GM23338 (cell line): ENCODE data around the gene G3BP1. TPM values are rescaled to one million over a fixed set of nuclear protein-coding genes. Genes with fewer than 3 reads are reported as not detected.
"Not testable (repeated sequence)": the region's sequence is repeated elsewhere in the genome, so short reads cannot be mapped to it uniquely, and the experiment has no call there.

Experiments used
- ATAC-seq: fragments of 200-7000 bp; cut with Tn5 transposase; 3 replicates; pipeline ENCODE4 v1.9.1; 2020
- DNase-seq: peaks from one replicate; pipeline ENCODE4 v3.0.0-alpha.2; 2015; ENCODE audit warnings: low spot score
- H2AFZ ChIP-seq: fragments of 200-600 bp; sonication (generic); 2 replicates; pipeline ENCODE4 v1.8.0; 2016; ENCODE audit warnings: antibody characterized with exemption, mild to moderate bottlenecking, moderate library complexity
- H3F3A ChIP-seq: fragments of 200-600 bp; sonication (generic); replicated peaks from 2 replicates; pipeline ENCODE4 v1.8.0; 2017; ENCODE audit warnings: antibody characterized with exemption, mixed run types, low read depth
- H3K27ac ChIP-seq: fragments of 200-600 bp; sonication (generic); 2 replicates; pipeline ENCODE4 v1.6.1; 2016; ENCODE audit warnings: low read depth
- H3K27me3 ChIP-seq: fragments of 200-600 bp; sonication (generic); 2 replicates; pipeline ENCODE4 v1.8.0; 2016; ENCODE audit warnings: mild to moderate bottlenecking, mixed run types, moderate library complexity; ENCODE audit not compliant: insufficient read depth
- H3K36me3 ChIP-seq: fragments of 200-600 bp; sonication (generic); 2 replicates; pipeline ENCODE4 v1.8.0; 2016; ENCODE audit warnings: mild to moderate bottlenecking; ENCODE audit not compliant: insufficient read depth
- H3K4me1 ChIP-seq: fragments of 200-600 bp; sonication (generic); 2 replicates; pipeline ENCODE4 v1.8.0; 2016; ENCODE audit warnings: mild to moderate bottlenecking, moderate library complexity; ENCODE audit not compliant: insufficient read depth
- H3K4me2 ChIP-seq: fragments of 200-600 bp; sonication (generic); 2 replicates; pipeline ENCODE4 v1.7.1; 2017; ENCODE audit warnings: mixed run types
- H3K4me3 ChIP-seq: fragments of 200-600 bp; sonication (generic); 2 replicates; pipeline ENCODE4 v1.6.1; 2016; ENCODE audit warnings: mixed run types
- H3K79me2 ChIP-seq: fragments of 200-600 bp; sonication (generic); replicated peaks from 2 replicates; pipeline ENCODE4 v1.8.0; 2017; ENCODE audit warnings: mild to moderate bottlenecking; ENCODE audit not compliant: insufficient read depth
- H3K9me2 ChIP-seq: fragments of 200-600 bp; sonication (generic); 2 replicates; pipeline ENCODE4 v1.8.0; 2017; ENCODE audit not compliant: insufficient read depth
- H4K20me1 ChIP-seq: fragments of 200-600 bp; sonication (generic); replicated peaks from 2 replicates; pipeline ENCODE4 v1.8.0; 2017; ENCODE audit warnings: mild to moderate bottlenecking; ENCODE audit not compliant: insufficient read depth
- H3K27ac Mint-ChIP-seq: 2 replicates; pipeline ENCODE4 v1.8.0; 2020; ENCODE audit warnings: inconsistent platforms, mild to moderate bottlenecking, moderate library complexity, mixed read lengths
- H3K27me3 Mint-ChIP-seq: 3 replicates; pipeline ENCODE4 v1.8.0; 2022; ENCODE audit warnings: low read depth, mild to moderate bottlenecking, moderate library complexity, mixed read lengths, inconsistent platforms; ENCODE audit not compliant: insufficient read depth, poor library complexity
- H3K36me3 Mint-ChIP-seq: 3 replicates; pipeline ENCODE4 v1.8.0; 2021; ENCODE audit warnings: low read depth, mild to moderate bottlenecking, inconsistent platforms, moderate library complexity, mixed read lengths
- H3K4me1 Mint-ChIP-seq: 3 replicates; pipeline ENCODE4 v1.8.0; 2020; ENCODE audit warnings: mild to moderate bottlenecking, inconsistent platforms, mixed read lengths
- H3K4me3 Mint-ChIP-seq: 3 replicates; pipeline ENCODE4 v1.8.0; 2021; ENCODE audit warnings: moderate library complexity, mild to moderate bottlenecking, inconsistent platforms, mixed read lengths
- H3K9me3 Mint-ChIP-seq: 3 replicates; pipeline ENCODE4 v1.8.0; 2020; ENCODE audit warnings: moderate library complexity, mild to moderate bottlenecking, inconsistent platforms, mixed read lengths
- CREB1 ChIP-seq: fragments of 250-450 bp; sonication (Bioruptor Pico); IDR thresholded peaks from 2 replicates; pipeline ENCODE4 v1.5.0; 2020; ENCODE audit warnings: low read depth, mild to moderate bottlenecking, moderate library complexity
- CTCF ChIP-seq, 2 experiments: fragments of 200-600 bp in 1 of 2; sonication (generic) in 1 of 2; conservative IDR thresholded peaks; 2 replicates each; pipeline versions ENCODE4 v1.5.1 to v1.6.1; 2016 to 2017; ENCODE audit warnings: antibody characterized with exemption in 2 of 2, low read depth in 2 of 2, mild to moderate bottlenecking in 2 of 2, moderate library complexity in 1 of 2
- ETS1 ChIP-seq: IDR thresholded peaks from 2 replicates; pipeline ENCODE4 v1.6.1; 2016; ENCODE audit warnings: antibody characterized with exemption
- EZH2 ChIP-seq: fragments of 200-600 bp; sonication (generic); IDR thresholded peaks from one replicate; pipeline ENCODE4 v1.8.0; 2017; ENCODE audit warnings: antibody characterized with exemption, mild to moderate bottlenecking, low read depth; ENCODE audit not compliant: unreplicated experiment
- EZH2phosphoT487 ChIP-seq: fragments of 200-600 bp; sonication (generic); IDR thresholded peaks from one replicate; pipeline ENCODE4 v1.8.1; 2018; ENCODE audit warnings: antibody characterized with exemption; ENCODE audit not compliant: unreplicated experiment
- JUNB ChIP-seq: IDR thresholded peaks from one replicate; pipeline ENCODE4 v1.6.1; 2016; ENCODE audit warnings: antibody characterized with exemption; ENCODE audit not compliant: unreplicated experiment
- NANOG ChIP-seq: IDR thresholded peaks from 2 replicates; pipeline ENCODE4 v1.6.1; 2016; ENCODE audit warnings: antibody characterized with exemption, borderline replicate concordance
- POLR2AphosphoS5 ChIP-seq: IDR thresholded peaks from 2 replicates; pipeline ENCODE4 v1.6.1; 2016; ENCODE audit warnings: antibody characterized with exemption, low read depth
- REST ChIP-seq: IDR thresholded peaks from one replicate; pipeline ENCODE4 v1.6.1; 2018; ENCODE audit warnings: antibody characterized with exemption; ENCODE audit not compliant: unreplicated experiment
- STAT1 ChIP-seq: IDR thresholded peaks from one replicate; pipeline ENCODE4 v1.6.1; 2016; ENCODE audit warnings: antibody characterized with exemption; ENCODE audit not compliant: unreplicated experiment
- ZNF114 ChIP-seq: fragments of 250-450 bp; sonication (Bioruptor Pico); IDR thresholded peaks from 2 replicates; pipeline ENCODE4 v1.5.0; 2020; ENCODE audit warnings: mild to moderate bottlenecking, moderate library complexity
- ZNF331 ChIP-seq: fragments of 250-450 bp; sonication (Bioruptor Pico); IDR thresholded peaks from 2 replicates; pipeline ENCODE4 v1.5.0; 2020; ENCODE audit warnings: low read depth, mild to moderate bottlenecking, moderate library complexity
- polyA plus RNA-seq: library from polyadenylated mRNA; unstranded; fragments of >200 nt; fragmentation: Nextera tagmentation; extraction: Ambion mirVana; gene quantifications from 2 replicates; pipeline ENCODE4 v1.2.1, GENCODE V29; 2016
- total RNA-seq: library from RNA; depleted of rRNA; stranded (reverse); fragments of >200 nt; shearing (Covaris generic); gene quantifications from 2 replicates; pipeline ENCODE4 v1.2.3, GENCODE V29; 2014

The G3BP1 gene
- total and polyA plus RNA-seq, 2 experiments from 2014 or later, result 183 to 323 TPM

- Histone ChIP-seq H3K4me1 (peaks cover 53% of the 10 kb centered on the region), H4K20me1 (peaks cover 88% of the 10 kb centered on the region)
- not testable (repeated sequence) for DNase-seq
These were observed 11.9 kb downstream of the G3BP1 start for GRCh38 chr5:151783664-151784063.

GRCh38 chr5:151784141-151784540 lies 12.4 kb downstream of the G3BP1 start:
- H3K9me3 Mint-ChIP-seq, result no peaks in the 10 kb centered on the region
- peaks cover 100% of the 10 kb centered on the region for H3K79me2 ChIP-seq
- H3K4me3 ChIP-seq, result no peak overlapping the region
- no peak overlapping the region for H3K4me3 Mint-ChIP-seq
- H3K36me3 Mint-ChIP-seq, result peaks cover 32% of the 10 kb centered on the region
- H2AFZ ChIP-seq, result no peak overlapping the region
- H3F3A ChIP-seq, result no peaks in the 10 kb centered on the region
- peaks cover 7% of the 10 kb centered on the region for H3K36me3 ChIP-seq
- no peaks in the 10 kb centered on the region for H3K9me2 ChIP-seq
- H3K4me1 Mint-ChIP-seq, result peaks cover 51% of the 10 kb centered on the region
- no peaks in the 10 kb centered on the region for H3K27me3 ChIP-seq
- H3K27ac ChIP-seq, result peak overlapping the region; percentile 36; the same call in 1 of the 2 replicates
- H3K4me1 ChIP-seq, result peaks cover 49% of the 10 kb centered on the region
- no peak overlapping the region for H3K4me2 ChIP-seq
- H3K27me3 Mint-ChIP-seq, result peaks cover 5% of the 10 kb centered on the region
- peak; percentile 38 for DNase-seq
- H3K27ac Mint-ChIP-seq, result no peak overlapping the region
- ATAC-seq, result peak; percentile 32; the same call in 2 of the 3 replicates
- H4K20me1 ChIP-seq, result peaks cover 87% of the 10 kb centered on the region
- TF ChIP-seq ZNF331, result no peak
- no peak for TF ChIP-seq STAT1
- TF ChIP-seq CTCF (conservative IDR thresholded peaks at IDR 0.05; ENCODE audit: low read depth in 2 of 2), result no peak
- no peak for TF ChIP-seq ZNF114 (CRISPR knock-in tag)
- no peak for TF ChIP-seq REST
- no peak for TF ChIP-seq CREB1 (CRISPR knock-in tag)
- no peak for TF ChIP-seq NANOG
- no peak for TF ChIP-seq EZH2phosphoT487
- no peak for TF ChIP-seq ETS1
- TF ChIP-seq JUNB, result no peak
- no peak for TF ChIP-seq EZH2
- no peak for TF ChIP-seq POLR2AphosphoS5

More at GRCh38 chr5:151783664-151784063, 11.9 kb downstream of the G3BP1 start:
- not testable (repeated sequence) for ATAC-seq, H3K9me2 ChIP-seq, H3F3A ChIP-seq, H3K27me3 ChIP-seq, H3K27ac Mint-ChIP-seq, H3K4me2 ChIP-seq, H3K36me3 ChIP-seq, H3K9me3 Mint-ChIP-seq, H3K4me3 ChIP-seq, H3K27ac ChIP-seq, H3K27me3 Mint-ChIP-seq, H2AFZ ChIP-seq, H3K4me3 Mint-ChIP-seq
- H3K79me2 ChIP-seq, result peaks cover 100% of the 10 kb centered on the region
- H3K4me1 Mint-ChIP-seq, result peaks cover 55% of the 10 kb centered on the region
- peaks cover 32% of the 10 kb centered on the region; the same call in 2 of the 3 replicates for H3K36me3 Mint-ChIP-seq
